Measurements from ENCODE around the gene SLC15A5.

Gene SLC15A5

GRCh38 chr12:16184681-16185080 lies 92.8 kb downstream of the SLC15A5 start:
- TF ChIP-seq CTCF (IDR thresholded peaks at IDR 0.05; ENCODE audit: low read depth, low read length): no peak
- no peak overlapping the region for H3K4me3 ChIP-seq (ENCODE audit: low read depth, low read length)
- no peak for DNase-seq (ENCODE audit: low read depth, low spot score)
- in situ Hi-C loops (cut with HindIII; ENCODE audit: low sequenced_read_pairs): no loop called here

GRCh38 chr12:16183541-16183940 lies 93.9 kb downstream of the SLC15A5 start:
- DNase-seq (ENCODE audit: low read depth, low spot score): no peak
- in situ Hi-C loops (cut with HindIII; ENCODE audit: low sequenced_read_pairs): no loop called here
- H3K4me3 ChIP-seq (ENCODE audit: low read depth, low read length): no peak overlapping the region
- no peak for TF ChIP-seq CTCF (IDR thresholded peaks at IDR 0.05; ENCODE audit: low read depth, low read length)

- no peak overlapping the region for H3K4me3 ChIP-seq (ENCODE audit: low read depth, low read length)
- DNase-seq (ENCODE audit: low read depth, low spot score): no peak
- in situ Hi-C loops (cut with HindIII; ENCODE audit: low sequenced_read_pairs): no loop called here
- TF ChIP-seq CTCF (IDR thresholded peaks at IDR 0.05; ENCODE audit: low read depth, low read length): no peak
These were observed 101.6 kb downstream of the SLC15A5 start for GRCh38 chr12:16175840-16176239.

GRCh38 chr12:16174282-16174681 lies 103.2 kb downstream of the SLC15A5 start:
- no peak for TF ChIP-seq CTCF (IDR thresholded peaks at IDR 0.05; ENCODE audit: low read depth, low read length)
- in situ Hi-C loops (cut with HindIII; ENCODE audit: low sequenced_read_pairs): no loop called here
- no peak for DNase-seq (ENCODE audit: low read depth, low spot score)
- no peak overlapping the region for H3K4me3 ChIP-seq (ENCODE audit: low read depth, low read length)

GRCh38 chr12:16171348-16171747 lies 106.1 kb downstream of the SLC15A5 start:
- in situ Hi-C loops (cut with HindIII; ENCODE audit: low sequenced_read_pairs): no loop called here
- H3K4me3 ChIP-seq (ENCODE audit: low read depth, low read length): no peak overlapping the region
- TF ChIP-seq CTCF (IDR thresholded peaks at IDR 0.05; ENCODE audit: low read depth, low read length): no peak
- DNase-seq (ENCODE audit: low read depth, low spot score): no peak

GRCh38 chr12:16168078-16168477 lies 109.4 kb downstream of the SLC15A5 start:
- DNase-seq (ENCODE audit: low read depth, low spot score): no peak
- H3K4me3 ChIP-seq (ENCODE audit: low read depth, low read length): no peak overlapping the region
- no peak for TF ChIP-seq CTCF (IDR thresholded peaks at IDR 0.05; ENCODE audit: low read depth, low read length)
- in situ Hi-C loops (cut with HindIII; ENCODE audit: low sequenced_read_pairs): no loop called here

Data from astrocyte of the spinal cord (primary cell).